ENCODE data around the gene MACROH2A1.

- TF ChIP-seq CREM (CRISPR knock-in tag; IDR thresholded peaks at IDR 0.05) = no peak
- TF ChIP-seq NR3C1 (CRISPR knock-in tag; conservative IDR thresholded peaks at IDR 0.05; ENCODE audit: low read depth) = no peak
- TF ChIP-seq CTCF (IDR thresholded peaks at IDR 0.05) = no peak
Measured at GRCh38 chr5:135430135-135430437, 31.1 kb upstream of the MACROH2A1 start.
